ENCODE results near the gene ST3GAL4. TPM values are rescaled to one million over a fixed set of nuclear protein-coding genes. Genes with fewer than 3 reads are reported as not detected.

ST3GAL4 gene
- polyA plus RNA-seq, 1 of the 3 experiments (the other 2 are of a cell fraction): 32.0 TPM

DNA sequence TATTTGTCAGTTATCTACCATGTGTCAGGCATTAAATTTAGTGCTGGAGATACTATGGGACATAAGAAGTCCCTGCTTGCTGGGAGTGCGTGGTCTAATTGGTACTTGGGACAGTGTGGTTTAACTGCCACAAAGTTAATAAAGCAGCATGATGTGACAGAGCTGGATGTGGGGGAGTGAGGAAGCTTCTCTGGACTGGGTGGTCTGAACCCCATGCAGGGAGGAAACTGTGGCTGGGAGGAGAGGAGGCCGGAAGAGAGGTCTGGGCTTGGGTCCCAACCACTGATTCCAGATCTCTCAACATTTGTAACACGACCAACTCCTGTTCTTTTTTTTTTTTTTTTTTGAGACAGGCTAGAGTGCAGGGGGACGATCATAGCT is 37.1 kb downstream of the ST3GAL4 start:
- no peaks in the 10 kb centered on the region for H3K27me3 ChIP-seq (ENCODE audit: insufficient read depth)
- no peak overlapping the region for H3K9ac ChIP-seq
- no peak for DNase-seq
- peaks cover 27% of the 10 kb centered on the region; the same call in 1 of the 2 replicates for H3K79me2 ChIP-seq (ENCODE audit: insufficient read depth)
- no peaks in the 10 kb centered on the region for H3K36me3 ChIP-seq (replicated peaks in 1 of 2; ENCODE audit: control insufficient read depth in 1 of 2, insufficient read depth in 2 of 2, low read length in 1 of 2)
- H3F3A ChIP-seq (replicated peaks; ENCODE audit: insufficient read depth): no peaks in the 10 kb centered on the region
- H2AFZ ChIP-seq (ENCODE audit: low read depth): no peak overlapping the region
- H3K9me2 ChIP-seq: no peaks in the 10 kb centered on the region
- no peak overlapping the region for H3K4me3 ChIP-seq (ENCODE audit: low read depth in 2 of 2, low read length in 1 of 2)
- no peaks in the 10 kb centered on the region for H4K20me1 ChIP-seq (ENCODE audit: insufficient read depth)
- TF ChIP-seq NFIC (IDR thresholded peaks at IDR 0.05; ENCODE audit: borderline replicate concordance) (no peak), FOSL2 (IDR thresholded peaks at IDR 0.05; ENCODE audit: borderline replicate concordance, low read depth) (no peak), GATA2 (CRISPR knock-in tag; IDR thresholded peaks at IDR 0.05) (no peak), TEAD4 (IDR thresholded peaks at IDR 0.05; ENCODE audit: borderline replicate concordance, insufficient read depth) (no peak), MEF2A (IDR thresholded peaks at IDR 0.05; ENCODE audit: borderline replicate concordance, low read depth) (no peak), RCOR1 (IDR thresholded peaks at IDR 0.05; ENCODE audit: low read length) (no peak), EZH2phosphoT487 (IDR thresholded peaks at IDR 0.05; ENCODE audit: borderline replicate concordance, low read depth) (no peak), FOXJ3 (CRISPR knock-in tag; IDR thresholded peaks at IDR 0.05) (no peak), RFX5 (IDR thresholded peaks at IDR 0.05; ENCODE audit: low read length) (no peak)
- TF ChIP-seq, protein P1, sequence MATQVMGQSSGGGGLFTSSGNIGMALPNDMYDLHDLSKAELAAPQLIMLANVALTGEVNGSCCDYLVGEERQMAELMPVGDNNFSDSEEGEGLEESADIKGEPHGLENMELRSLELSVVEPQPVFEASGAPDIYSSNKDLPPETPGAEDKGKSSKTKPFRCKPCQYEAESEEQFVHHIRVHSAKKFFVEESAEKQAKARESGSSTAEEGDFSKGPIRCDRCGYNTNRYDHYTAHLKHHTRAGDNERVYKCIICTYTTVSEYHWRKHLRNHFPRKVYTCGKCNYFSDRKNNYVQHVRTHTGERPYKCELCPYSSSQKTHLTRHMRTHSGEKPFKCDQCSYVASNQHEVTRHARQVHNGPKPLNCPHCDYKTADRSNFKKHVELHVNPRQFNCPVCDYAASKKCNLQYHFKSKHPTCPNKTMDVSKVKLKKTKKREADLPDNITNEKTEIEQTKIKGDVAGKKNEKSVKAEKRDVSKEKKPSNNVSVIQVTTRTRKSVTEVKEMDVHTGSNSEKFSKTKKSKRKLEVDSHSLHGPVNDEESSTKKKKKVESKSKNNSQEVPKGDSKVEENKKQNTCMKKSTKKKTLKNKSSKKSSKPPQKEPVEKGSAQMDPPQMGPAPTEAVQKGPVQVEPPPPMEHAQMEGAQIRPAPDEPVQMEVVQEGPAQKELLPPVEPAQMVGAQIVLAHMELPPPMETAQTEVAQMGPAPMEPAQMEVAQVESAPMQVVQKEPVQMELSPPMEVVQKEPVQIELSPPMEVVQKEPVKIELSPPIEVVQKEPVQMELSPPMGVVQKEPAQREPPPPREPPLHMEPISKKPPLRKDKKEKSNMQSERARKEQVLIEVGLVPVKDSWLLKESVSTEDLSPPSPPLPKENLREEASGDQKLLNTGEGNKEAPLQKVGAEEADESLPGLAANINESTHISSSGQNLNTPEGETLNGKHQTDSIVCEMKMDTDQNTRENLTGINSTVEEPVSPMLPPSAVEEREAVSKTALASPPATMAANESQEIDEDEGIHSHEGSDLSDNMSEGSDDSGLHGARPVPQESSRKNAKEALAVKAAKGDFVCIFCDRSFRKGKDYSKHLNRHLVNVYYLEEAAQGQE (IDR thresholded peaks at IDR 0.05; ENCODE audit: low read depth, low read length): no peak
- TF ChIP-seq, protein P2, sequence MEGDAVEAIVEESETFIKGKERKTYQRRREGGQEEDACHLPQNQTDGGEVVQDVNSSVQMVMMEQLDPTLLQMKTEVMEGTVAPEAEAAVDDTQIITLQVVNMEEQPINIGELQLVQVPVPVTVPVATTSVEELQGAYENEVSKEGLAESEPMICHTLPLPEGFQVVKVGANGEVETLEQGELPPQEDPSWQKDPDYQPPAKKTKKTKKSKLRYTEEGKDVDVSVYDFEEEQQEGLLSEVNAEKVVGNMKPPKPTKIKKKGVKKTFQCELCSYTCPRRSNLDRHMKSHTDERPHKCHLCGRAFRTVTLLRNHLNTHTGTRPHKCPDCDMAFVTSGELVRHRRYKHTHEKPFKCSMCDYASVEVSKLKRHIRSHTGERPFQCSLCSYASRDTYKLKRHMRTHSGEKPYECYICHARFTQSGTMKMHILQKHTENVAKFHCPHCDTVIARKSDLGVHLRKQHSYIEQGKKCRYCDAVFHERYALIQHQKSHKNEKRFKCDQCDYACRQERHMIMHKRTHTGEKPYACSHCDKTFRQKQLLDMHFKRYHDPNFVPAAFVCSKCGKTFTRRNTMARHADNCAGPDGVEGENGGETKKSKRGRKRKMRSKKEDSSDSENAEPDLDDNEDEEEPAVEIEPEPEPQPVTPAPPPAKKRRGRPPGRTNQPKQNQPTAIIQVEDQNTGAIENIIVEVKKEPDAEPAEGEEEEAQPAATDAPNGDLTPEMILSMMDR (IDR thresholded peaks at IDR 0.05): no peak
- TF ChIP-seq, protein P3, sequence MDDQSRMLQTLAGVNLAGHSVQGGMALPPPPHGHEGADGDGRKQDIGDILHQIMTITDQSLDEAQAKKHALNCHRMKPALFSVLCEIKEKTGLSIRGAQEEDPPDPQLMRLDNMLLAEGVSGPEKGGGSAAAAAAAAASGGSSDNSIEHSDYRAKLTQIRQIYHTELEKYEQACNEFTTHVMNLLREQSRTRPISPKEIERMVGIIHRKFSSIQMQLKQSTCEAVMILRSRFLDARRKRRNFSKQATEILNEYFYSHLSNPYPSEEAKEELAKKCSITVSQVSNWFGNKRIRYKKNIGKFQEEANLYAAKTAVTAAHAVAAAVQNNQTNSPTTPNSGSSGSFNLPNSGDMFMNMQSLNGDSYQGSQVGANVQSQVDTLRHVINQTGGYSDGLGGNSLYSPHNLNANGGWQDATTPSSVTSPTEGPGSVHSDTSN (IDR thresholded peaks at IDR 0.05): no peak
- H3K27ac ChIP-seq (ENCODE audit: low read depth in 2 of 2, low read length in 1 of 2): no peak overlapping the region; a peak in 1 of 4 replicates
- no peak overlapping the region for H3K4me2 ChIP-seq
- no peaks in the 10 kb centered on the region for H3K9me3 ChIP-seq
- peaks cover 0 to 47% of the 10 kb centered on the region in 2 experiments; a peak in 1 of 4 replicates for H3K4me1 ChIP-seq (ENCODE audit: control insufficient read depth in 1 of 2, insufficient read depth in 2 of 2, low read depth in 1 of 2, low read length in 1 of 2)
- CTCF ChIA-PET: interaction anchor here (1.0 to 3.1 kb wide), 4 partner anchors 9 to 324 kb away, joined by 3 to 11 read pairs (median 3); no protein-coding TSS in a partner anchor
- POLR2A ChIA-PET: interaction anchor here (0.9 to 1.2 kb wide), 2 partner anchors 19 to 46 kb away, joined by 3 read pairs; no protein-coding TSS in a partner anchor
- WGBS (ENCODE audit: low lambda C conversion rate): 70% methylated on average over 4 of the region's 4 CpGs
